Neutrophil (primary cell): ENCODE results near the gene TMEM131.

Source experiments
- H3K27ac ChIP-seq: fragments of 200-600 bp; sonication (generic); 2 replicates; pipeline ENCODE4 v1.5.1; 2016; ENCODE audit warnings: mild to moderate bottlenecking, moderate library complexity
- H3K27me3 ChIP-seq: fragments of 200-600 bp; sonication (generic); 2 replicates; pipeline ENCODE4 v1.6.0; 2016; ENCODE audit warnings: mild to moderate bottlenecking
- H3K36me3 ChIP-seq: fragments of 200-600 bp; sonication (generic); 2 replicates; pipeline ENCODE4 v1.5.1; 2017
- H3K4me1 ChIP-seq, 2 experiments: fragments of 200-600 bp in 1 of 2; sonication (generic) in 1 of 2; 1 replicate in 1 of 2; 2 replicates in 1 of 2; pipeline versions ENCODE4 v1.5.1 to v1.6.1; 2013 to 2016; ENCODE audit warnings: low read depth in 1 of 2, low read length in 1 of 2, mild to moderate bottlenecking in 1 of 2, moderate library complexity in 1 of 2; ENCODE audit not compliant: control insufficient read depth in 1 of 2, insufficient read depth in 1 of 2
- H3K4me3 ChIP-seq, 2 experiments: fragments of 200-600 bp in 1 of 2; sonication (generic) in 1 of 2; 1 replicate in 1 of 2; 2 replicates in 1 of 2; pipeline ENCODE4 v1.5.1; 2013 to 2016; ENCODE audit warnings: low read depth in 1 of 2, low read length in 1 of 2, mild to moderate bottlenecking in 1 of 2, moderate library complexity in 1 of 2
- H3K9me3 ChIP-seq: fragments of 200-600 bp; sonication (generic); 2 replicates; pipeline ENCODE4 v1.5.1; 2016
- CTCF ChIP-seq: fragments of 200-600 bp; sonication (generic); IDR thresholded peaks from 2 replicates; pipeline ENCODE4 v1.5.1; 2016; ENCODE audit warnings: antibody characterized with exemption

Gene TMEM131

GRCh38 chr2:97736608-97737330, 259.0 kb downstream of the TMEM131 start:
- Histone ChIP-seq H3K4me1 (peaks cover 0 to 3% of the 10 kb centered on the region in 2 experiments), H3K36me3 (no peaks in the 10 kb centered on the region), H3K4me3 (no peak overlapping the region), H3K27me3 (no peaks in the 10 kb centered on the region), H3K27ac (no peak overlapping the region), H3K9me3 (no peaks in the 10 kb centered on the region)
- TF ChIP-seq CTCF, result no peak

GRCh38 chr2:97736185-97736584, 259.6 kb downstream of the TMEM131 start:
- Histone ChIP-seq H3K27ac (no peak overlapping the region), H3K4me1 (peaks cover 0 to 3% of the 10 kb centered on the region in 2 experiments), H3K9me3 (no peaks in the 10 kb centered on the region), H3K27me3 (no peaks in the 10 kb centered on the region), H3K36me3 (no peaks in the 10 kb centered on the region), H3K4me3 (no peak overlapping the region)
- TF ChIP-seq CTCF, result no peak

GRCh38 chr2:97735161-97735561, 260.6 kb downstream of the TMEM131 start:
- H3K4me1 ChIP-seq, result no peaks in the 10 kb centered on the region
- no peaks in the 10 kb centered on the region for H3K36me3 ChIP-seq
- H3K4me3 ChIP-seq, result no peak overlapping the region
- H3K27me3 ChIP-seq, result no peaks in the 10 kb centered on the region
- TF ChIP-seq CTCF, result no peak
- no peak overlapping the region for H3K27ac ChIP-seq
- no peaks in the 10 kb centered on the region for H3K9me3 ChIP-seq

GRCh38 chr2:97734061-97735051, 261.4 kb downstream of the TMEM131 start:
- H3K4me3 ChIP-seq, result no peak overlapping the region
- TF ChIP-seq CTCF, result no peak
- H3K4me1 ChIP-seq, result no peaks in the 10 kb centered on the region
- no peaks in the 10 kb centered on the region for H3K27me3 ChIP-seq
- no peak overlapping the region for H3K27ac ChIP-seq
- H3K9me3 ChIP-seq, result no peaks in the 10 kb centered on the region
- no peaks in the 10 kb centered on the region for H3K36me3 ChIP-seq

- Histone ChIP-seq H3K36me3 (no peaks in the 10 kb centered on the region), H3K4me1 (no peaks in the 10 kb centered on the region)
- no peak for TF ChIP-seq CTCF
Measured at GRCh38 chr2:97733341-97734035, 262.3 kb downstream of the TMEM131 start.

More at GRCh38 chr2:97733341-97734035, 262.3 kb downstream of the TMEM131 start:
- Histone ChIP-seq H3K4me3 (no peak overlapping the region), H3K27me3 (no peaks in the 10 kb centered on the region), H3K27ac (no peak overlapping the region), H3K9me3 (no peaks in the 10 kb centered on the region)
